Right atrium auricular region (tissue), 2 donors: ENCODE results near the gene OR8D2. TPM values are rescaled to one million over a fixed set of nuclear protein-coding genes. Genes with fewer than 3 reads are reported as not detected.

Experiments
- DNase-seq: peaks from one replicate; pipeline ENCODE4 v3.0.0-alpha.2; 2019; ENCODE audit warnings: low spot score
- H3K27ac ChIP-seq, 2 donors: fragments of 200-600 bp; sonication (generic); 1 replicate in 1 of 2; 2 replicates in 1 of 2; pipeline ENCODE4 v1.5.1; 2016 to 2019
- H3K27me3 ChIP-seq, 2 donors: fragments of 200-600 bp; sonication (generic); one replicate each; pipeline versions ENCODE4 v1.5.1 to v1.6.0; 2017 to 2019
- H3K36me3 ChIP-seq: fragments of 200-600 bp; sonication (generic); one replicate; pipeline ENCODE4 v1.5.1; 2016
- H3K4me1 ChIP-seq, 2 donors: fragments of 200-600 bp; sonication (generic); one replicate each; pipeline versions ENCODE4 v1.5.1 to v1.6.0; 2017 to 2019
- H3K4me3 ChIP-seq, 2 donors: fragments of 200-600 bp; sonication (generic); 1 replicate in 1 of 2; 2 replicates in 1 of 2; pipeline ENCODE4 v1.5.1; 2017 to 2019; ENCODE audit warnings: mild to moderate bottlenecking in 1 of 2, moderate library complexity in 1 of 2
- H3K9me3 ChIP-seq, 2 donors: fragments of 200-600 bp; sonication (generic); one replicate each; pipeline ENCODE4 v1.5.1; 2019
- total RNA-seq, 2 donors: library from RNA; depleted of rRNA; stranded (reverse); fragments of >200 nt; gene quantifications; one replicate each; pipeline ENCODE4 v1.1.0, GENCODE V29; 2016
- TF ChIP-seq, protein P1 (sequence below), 2 donors: fragments of 200-600 bp; sonication (generic); IDR thresholded peaks; one replicate each; pipeline ENCODE4 v1.5.1; 2019; ENCODE audit warnings: antibody characterized with exemption in 2 of 2

The OR8D2 gene
- total RNA-seq, 2 donors from 2014 or later, result not detected

DNA sequence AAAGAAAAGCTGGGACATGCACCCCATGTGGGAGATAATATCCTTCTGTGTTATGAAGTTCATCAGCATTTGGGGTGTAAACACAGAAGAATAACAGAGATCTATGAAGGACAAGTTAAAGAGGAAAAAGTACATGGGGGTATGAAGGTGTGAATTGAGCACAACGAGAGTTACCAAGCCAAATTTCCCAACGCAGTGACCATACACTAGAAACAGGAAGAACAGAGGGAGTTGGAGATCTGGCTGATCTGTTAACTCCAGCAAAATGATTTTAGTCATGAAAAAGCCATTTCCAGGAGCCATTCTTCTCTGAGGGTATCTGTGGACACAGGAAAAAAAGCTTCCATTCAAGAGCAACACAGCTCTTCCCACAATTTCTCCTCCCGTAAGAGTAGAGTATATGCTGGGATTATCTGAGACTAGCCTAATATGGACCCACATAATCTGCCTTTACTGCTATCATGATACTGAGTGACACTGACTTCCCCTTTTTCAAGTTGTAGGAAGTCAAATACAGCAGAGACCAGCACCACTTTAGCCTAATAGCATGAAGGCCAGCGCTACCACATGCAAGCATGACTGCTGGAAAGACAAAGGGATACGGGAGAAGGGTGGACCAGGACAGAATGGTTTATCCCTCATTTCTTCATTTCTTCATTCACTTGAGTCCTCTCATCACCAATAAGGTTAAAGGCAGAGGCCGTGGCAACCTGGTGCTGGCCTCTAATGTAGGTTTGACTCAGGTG, 19.6 kb upstream of the OR8D2 start:
- H3K36me3 ChIP-seq, result no peaks in the 10 kb centered on the region
- H3K27ac ChIP-seq, result no peak overlapping the region

DNA sequence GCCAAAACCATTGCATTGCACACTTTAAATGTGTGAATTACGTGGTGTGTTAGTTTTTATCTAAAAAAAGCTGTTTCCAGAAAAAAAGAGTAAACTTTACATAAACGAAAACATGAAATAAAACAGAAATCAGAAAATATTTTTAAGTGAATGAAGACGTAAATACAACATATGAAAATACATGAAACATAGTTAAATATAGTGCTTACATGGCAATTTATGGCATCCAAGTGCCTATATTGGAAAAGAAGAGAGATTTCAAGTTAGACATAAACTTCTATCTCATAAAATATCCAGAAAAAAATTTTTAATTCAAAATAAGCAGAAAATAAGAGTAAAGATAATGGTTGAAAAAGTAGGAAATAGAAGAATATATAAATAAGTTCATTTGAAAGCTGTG, 11.9 kb upstream of the OR8D2 start:
- Histone ChIP-seq H3K27ac (no peak overlapping the region), H3K4me1 (no peaks in the 10 kb centered on the region), H3K36me3 (no peaks in the 10 kb centered on the region), H3K4me3 (no peak overlapping the region), H3K27me3 (no peaks in the 10 kb centered on the region), H3K9me3 (no peaks in the 10 kb centered on the region)
- no peak for DNase-seq
- TF ChIP-seq, protein P1, sequence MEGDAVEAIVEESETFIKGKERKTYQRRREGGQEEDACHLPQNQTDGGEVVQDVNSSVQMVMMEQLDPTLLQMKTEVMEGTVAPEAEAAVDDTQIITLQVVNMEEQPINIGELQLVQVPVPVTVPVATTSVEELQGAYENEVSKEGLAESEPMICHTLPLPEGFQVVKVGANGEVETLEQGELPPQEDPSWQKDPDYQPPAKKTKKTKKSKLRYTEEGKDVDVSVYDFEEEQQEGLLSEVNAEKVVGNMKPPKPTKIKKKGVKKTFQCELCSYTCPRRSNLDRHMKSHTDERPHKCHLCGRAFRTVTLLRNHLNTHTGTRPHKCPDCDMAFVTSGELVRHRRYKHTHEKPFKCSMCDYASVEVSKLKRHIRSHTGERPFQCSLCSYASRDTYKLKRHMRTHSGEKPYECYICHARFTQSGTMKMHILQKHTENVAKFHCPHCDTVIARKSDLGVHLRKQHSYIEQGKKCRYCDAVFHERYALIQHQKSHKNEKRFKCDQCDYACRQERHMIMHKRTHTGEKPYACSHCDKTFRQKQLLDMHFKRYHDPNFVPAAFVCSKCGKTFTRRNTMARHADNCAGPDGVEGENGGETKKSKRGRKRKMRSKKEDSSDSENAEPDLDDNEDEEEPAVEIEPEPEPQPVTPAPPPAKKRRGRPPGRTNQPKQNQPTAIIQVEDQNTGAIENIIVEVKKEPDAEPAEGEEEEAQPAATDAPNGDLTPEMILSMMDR (IDR thresholded peaks at IDR 0.05), result no peak

More for the DNA sequence above, 19.6 kb upstream of the OR8D2 start:
- DNase-seq, result no peak
- Histone ChIP-seq H3K4me3 (no peak overlapping the region), H3K27me3 (no peaks in the 10 kb centered on the region), H3K9me3 (no peaks in the 10 kb centered on the region), H3K4me1 (no peaks in the 10 kb centered on the region)
- TF ChIP-seq, protein P1 (IDR thresholded peaks at IDR 0.05), result no peak

DNA sequence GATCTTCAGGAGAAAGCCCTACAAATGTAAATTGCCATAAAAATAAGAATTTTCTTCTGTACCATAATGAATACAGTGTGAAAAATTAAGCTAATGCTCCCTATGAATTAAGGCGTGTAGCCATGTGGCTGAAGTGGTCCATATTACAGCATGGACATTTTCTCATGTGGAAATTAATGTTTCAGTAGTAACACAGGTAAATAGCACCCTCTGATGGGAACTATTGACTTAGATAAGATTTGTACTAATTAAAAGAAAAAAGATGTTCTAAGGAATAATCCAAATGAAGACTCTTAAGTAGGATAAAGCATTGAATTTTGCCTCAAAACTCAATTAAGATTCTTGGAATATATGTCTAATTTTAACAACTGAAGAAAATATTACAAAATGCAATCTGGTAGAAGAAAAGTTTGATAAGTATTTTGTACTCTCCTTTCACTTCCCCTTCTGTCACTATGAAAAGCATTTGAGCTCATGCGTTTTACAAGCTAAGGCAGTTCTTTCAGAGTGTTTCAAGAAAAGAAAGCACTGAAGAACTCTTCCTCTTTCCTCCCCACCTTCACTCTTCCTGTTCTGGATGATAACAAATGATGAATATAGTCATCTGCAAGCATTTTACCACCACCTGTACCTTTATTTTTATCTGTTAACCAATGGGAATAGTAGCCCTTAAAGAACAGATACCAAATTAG, 9.9 kb upstream of the OR8D2 start:
- Histone ChIP-seq H3K36me3 (no peaks in the 10 kb centered on the region), H3K9me3 (no peaks in the 10 kb centered on the region), H3K4me3 (no peak overlapping the region), H3K27ac (no peak overlapping the region), H3K4me1 (no peaks in the 10 kb centered on the region), H3K27me3 (no peaks in the 10 kb centered on the region)
- TF ChIP-seq, protein P1 (IDR thresholded peaks at IDR 0.05), result no peak
- no peak for DNase-seq

DNA sequence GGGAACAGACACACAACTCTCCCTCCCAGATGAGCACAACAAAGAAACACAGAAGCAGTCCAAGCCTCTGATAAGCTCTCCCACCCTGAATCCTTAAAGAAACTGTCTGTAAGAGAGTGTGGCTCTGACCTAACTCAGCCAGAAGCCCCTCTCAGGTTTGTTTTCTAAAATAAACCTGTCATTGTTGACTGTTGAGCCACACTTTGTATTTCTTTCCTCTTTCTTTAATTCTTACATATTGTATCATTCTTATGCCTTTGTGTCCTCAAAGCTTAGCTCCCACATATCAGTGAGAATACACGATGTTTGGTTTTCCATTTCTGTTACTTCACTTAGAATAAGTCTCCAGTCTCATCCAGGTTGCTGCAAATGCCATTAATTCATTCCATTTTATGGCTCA, 7.8 kb upstream of the OR8D2 start:
- H3K9me3 ChIP-seq, result no peaks in the 10 kb centered on the region
- no peak for DNase-seq
- TF ChIP-seq, protein P1 (IDR thresholded peaks at IDR 0.05), result no peak
- H3K27me3 ChIP-seq, result no peaks in the 10 kb centered on the region
- H3K4me3 ChIP-seq, result no peak overlapping the region
- no peaks in the 10 kb centered on the region for H3K36me3 ChIP-seq
- no peak overlapping the region for H3K27ac ChIP-seq
- no peaks in the 10 kb centered on the region for H3K4me1 ChIP-seq

DNA sequence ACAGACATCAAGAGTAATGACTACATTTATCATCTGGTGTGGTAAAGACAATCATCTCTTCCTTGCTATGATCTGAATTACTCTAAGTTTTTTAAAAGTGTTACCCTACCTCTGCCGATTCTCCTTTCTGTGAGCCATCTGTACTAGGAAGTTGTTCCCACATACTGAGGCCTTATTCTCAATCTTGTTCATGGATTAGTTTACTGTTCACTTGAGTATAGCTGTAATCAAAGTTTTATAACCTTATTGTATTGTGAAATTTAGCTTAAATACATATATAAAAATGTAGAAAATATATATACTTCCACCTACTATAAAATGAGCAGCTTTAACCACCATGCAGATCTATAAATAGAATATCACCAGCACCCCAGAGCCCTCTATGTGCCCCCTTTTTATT, 2.4 kb upstream of the OR8D2 start:
- TF ChIP-seq, protein P1 (IDR thresholded peaks at IDR 0.05), result no peak
- H3K9me3 ChIP-seq, result no peaks in the 10 kb centered on the region
- H3K36me3 ChIP-seq, result no peaks in the 10 kb centered on the region
- no peaks in the 10 kb centered on the region for H3K4me1 ChIP-seq
- no peak overlapping the region for H3K27ac ChIP-seq
- H3K4me3 ChIP-seq, result no peak overlapping the region
- no peak for DNase-seq
- no peaks in the 10 kb centered on the region for H3K27me3 ChIP-seq
